Hepatocyte (in vitro differentiated cells): ENCODE data around the gene ENOSF1. TPM values are rescaled to one million over a fixed set of nuclear protein-coding genes. Genes with fewer than 3 reads are reported as not detected.

ENCODE experiments used
- DNase-seq: peaks from one replicate; pipeline ENCODE4 v3.0.0-alpha.2; 2016; ENCODE audit warnings: low spot score
- H2AFZ ChIP-seq: fragments of 200-600 bp; sonication (generic); 2 replicates; pipeline ENCODE4 v1.6.0; 2016; ENCODE audit warnings: antibody characterized with exemption, mild to moderate bottlenecking
- H3K27ac ChIP-seq: fragments of 200-600 bp; sonication (generic); 2 replicates; pipeline ENCODE4 v1.5.1; 2016; ENCODE audit warnings: mild to moderate bottlenecking
- H3K27me3 ChIP-seq: fragments of 200-600 bp; sonication (generic); 2 replicates; pipeline ENCODE4 v1.6.1; 2016
- H3K36me3 ChIP-seq: fragments of 200-600 bp; sonication (generic); replicated peaks from 2 replicates; pipeline ENCODE4 v1.5.1; 2016; ENCODE audit warnings: low read depth; ENCODE audit not compliant: insufficient read depth
- H3K4me1 ChIP-seq: fragments of 200-600 bp; sonication (generic); 2 replicates; pipeline ENCODE4 v1.5.1; 2016; ENCODE audit warnings: mild to moderate bottlenecking, moderate library complexity; ENCODE audit not compliant: insufficient read depth
- H3K4me2 ChIP-seq: fragments of 200-600 bp; sonication (generic); 2 replicates; pipeline ENCODE4 v1.6.0; 2016
- H3K4me3 ChIP-seq: fragments of 200-600 bp; sonication (generic); 2 replicates; pipeline ENCODE4 v1.5.1; 2016; ENCODE audit warnings: mild to moderate bottlenecking
- H3K79me2 ChIP-seq: fragments of 200-600 bp; sonication (generic); 2 replicates; pipeline ENCODE4 v1.6.0; 2017; ENCODE audit warnings: mild to moderate bottlenecking
- H3K9me2 ChIP-seq: fragments of 200-600 bp; sonication (generic); replicated peaks from 2 replicates; pipeline ENCODE4 v1.6.0; 2017; ENCODE audit warnings: mild to moderate bottlenecking; ENCODE audit not compliant: insufficient read depth
- H3K9me3 ChIP-seq: fragments of 200-600 bp; sonication (generic); 2 replicates; pipeline ENCODE4 v1.5.1; 2016; ENCODE audit warnings: low read depth, mild to moderate bottlenecking
- H4K20me1 ChIP-seq: fragments of 200-600 bp; sonication (generic); 2 replicates; pipeline ENCODE4 v1.6.0; 2016; ENCODE audit warnings: mild to moderate bottlenecking; ENCODE audit not compliant: insufficient read depth, poor library complexity, severe bottlenecking
- EZH2 ChIP-seq: fragments of 200-600 bp; sonication (generic); IDR thresholded peaks from 2 replicates; pipeline ENCODE4 v1.6.1; 2016; ENCODE audit warnings: antibody characterized with exemption, mild to moderate bottlenecking, borderline replicate concordance
- EZH2phosphoT487 ChIP-seq: fragments of 200-600 bp; sonication (generic); IDR thresholded peaks from one replicate; pipeline ENCODE4 v1.6.1; 2018; ENCODE audit warnings: antibody characterized with exemption, mild to moderate bottlenecking, low read depth, moderate library complexity; ENCODE audit not compliant: unreplicated experiment, severe bottlenecking
- WGBS: methylation state at CpG from one replicate; pipeline ENCODE4 v1.1.6; 2016; ENCODE audit warnings: low lambda C conversion rate; ENCODE audit errors: missing lambda C conversion rate; 5-methylcytosine and 5-hydroxymethylcytosine counted together
- polyA plus RNA-seq: library from polyadenylated mRNA; unstranded; fragments of >200 nt; fragmentation: Nextera tagmentation; extraction: Ambion mirVana; gene quantifications from 2 replicates; pipeline ENCODE4 v1.2.1, GENCODE V29; 2016
- total RNA-seq: library from RNA; depleted of rRNA; stranded (reverse); fragments of >200 nt; gene quantifications from 2 replicates; pipeline ENCODE4 v1.2.3, GENCODE V29; 2014
- TF ChIP-seq, protein P1 (sequence below): fragments of 200-600 bp; sonication (generic); IDR thresholded peaks from 2 replicates; pipeline ENCODE4 v1.5.1; 2016; ENCODE audit warnings: antibody characterized with exemption, mild to moderate bottlenecking; ENCODE audit not compliant: poor library complexity

ENOSF1 gene
- total and polyA plus RNA-seq, 2 experiments from 2014 or later, result 41.6 to 44.5 TPM

DNA sequence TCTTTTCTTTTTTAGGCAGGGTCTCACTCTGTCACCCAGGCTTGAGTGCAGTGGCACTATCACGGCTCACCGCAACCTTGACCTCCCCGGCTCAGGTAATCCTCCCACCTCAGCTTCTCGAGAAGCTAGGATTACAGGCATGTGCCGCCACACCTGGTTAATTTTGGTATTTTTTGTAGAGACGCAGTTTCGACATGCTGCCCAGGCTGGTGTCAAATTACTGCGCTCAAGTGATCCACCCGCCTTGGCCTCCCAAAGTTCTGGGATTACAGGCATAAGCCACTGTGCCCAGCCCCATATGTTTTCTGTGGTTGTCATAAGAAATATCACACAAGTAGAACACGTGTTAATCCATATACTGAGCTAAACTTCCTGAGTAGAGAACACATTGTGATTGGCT, 14.6 kb downstream of the ENOSF1 start:
- no peak for DNase-seq
- no peak overlapping the region for H3K27ac ChIP-seq
- TF ChIP-seq EZH2phosphoT487 (no peak), EZH2 (no peak)
- TF ChIP-seq, protein P1, sequence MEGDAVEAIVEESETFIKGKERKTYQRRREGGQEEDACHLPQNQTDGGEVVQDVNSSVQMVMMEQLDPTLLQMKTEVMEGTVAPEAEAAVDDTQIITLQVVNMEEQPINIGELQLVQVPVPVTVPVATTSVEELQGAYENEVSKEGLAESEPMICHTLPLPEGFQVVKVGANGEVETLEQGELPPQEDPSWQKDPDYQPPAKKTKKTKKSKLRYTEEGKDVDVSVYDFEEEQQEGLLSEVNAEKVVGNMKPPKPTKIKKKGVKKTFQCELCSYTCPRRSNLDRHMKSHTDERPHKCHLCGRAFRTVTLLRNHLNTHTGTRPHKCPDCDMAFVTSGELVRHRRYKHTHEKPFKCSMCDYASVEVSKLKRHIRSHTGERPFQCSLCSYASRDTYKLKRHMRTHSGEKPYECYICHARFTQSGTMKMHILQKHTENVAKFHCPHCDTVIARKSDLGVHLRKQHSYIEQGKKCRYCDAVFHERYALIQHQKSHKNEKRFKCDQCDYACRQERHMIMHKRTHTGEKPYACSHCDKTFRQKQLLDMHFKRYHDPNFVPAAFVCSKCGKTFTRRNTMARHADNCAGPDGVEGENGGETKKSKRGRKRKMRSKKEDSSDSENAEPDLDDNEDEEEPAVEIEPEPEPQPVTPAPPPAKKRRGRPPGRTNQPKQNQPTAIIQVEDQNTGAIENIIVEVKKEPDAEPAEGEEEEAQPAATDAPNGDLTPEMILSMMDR, result no peak
- no peaks in the 10 kb centered on the region for H3K27me3 ChIP-seq
- H3K4me2 ChIP-seq, result no peak overlapping the region
- H3K9me3 ChIP-seq, result no peaks in the 10 kb centered on the region
- 79% methylated on average over 10 of the region's 10 CpGs for WGBS
- no peaks in the 10 kb centered on the region for H4K20me1 ChIP-seq
- no peak overlapping the region for H3K4me3 ChIP-seq
- H3K9me2 ChIP-seq, result no peaks in the 10 kb centered on the region
- no peaks in the 10 kb centered on the region for H3K36me3 ChIP-seq
- H3K79me2 ChIP-seq, result peaks cover 32% of the 10 kb centered on the region
- no peak overlapping the region for H2AFZ ChIP-seq
- peaks cover 8% of the 10 kb centered on the region for H3K4me1 ChIP-seq

DNA sequence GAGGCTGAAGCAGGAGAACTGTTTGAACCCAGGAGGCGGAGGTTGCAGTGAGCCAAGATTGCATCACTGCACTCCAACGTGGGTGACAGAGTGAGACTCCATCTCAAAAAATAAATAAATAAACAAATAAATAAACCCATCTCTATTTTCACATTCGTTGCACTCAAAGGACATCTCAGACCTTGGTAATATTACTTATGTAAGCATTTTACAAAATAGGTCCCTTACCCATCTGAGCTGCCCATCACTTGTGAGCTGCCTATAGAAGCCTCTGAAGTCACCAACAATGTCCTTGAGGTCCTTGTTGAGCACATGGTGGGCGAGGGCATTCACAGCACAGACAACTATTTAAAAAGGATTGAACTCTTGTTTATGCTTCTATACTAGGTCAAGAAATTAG, 15.4 kb downstream of the ENOSF1 start:
- H3K79me2 ChIP-seq, result peaks cover 32% of the 10 kb centered on the region
- H3K4me2 ChIP-seq, result no peak overlapping the region
- H3K9me2 ChIP-seq, result no peaks in the 10 kb centered on the region
- H4K20me1 ChIP-seq, result no peaks in the 10 kb centered on the region
- H3K9me3 ChIP-seq, result no peaks in the 10 kb centered on the region
- no peak overlapping the region for H2AFZ ChIP-seq
- H3K27me3 ChIP-seq, result no peaks in the 10 kb centered on the region
- H3K27ac ChIP-seq, result no peak overlapping the region
- over 99% methylated on average over 4 of the region's 4 CpGs for WGBS
- no peak for TF ChIP-seq EZH2phosphoT487
- TF ChIP-seq, protein P1, result no peak
- no peak for TF ChIP-seq EZH2
- peaks cover under 1% of the 10 kb centered on the region for H3K4me1 ChIP-seq
- H3K36me3 ChIP-seq, result no peaks in the 10 kb centered on the region
- DNase-seq, result no peak
- H3K4me3 ChIP-seq, result no peak overlapping the region

DNA sequence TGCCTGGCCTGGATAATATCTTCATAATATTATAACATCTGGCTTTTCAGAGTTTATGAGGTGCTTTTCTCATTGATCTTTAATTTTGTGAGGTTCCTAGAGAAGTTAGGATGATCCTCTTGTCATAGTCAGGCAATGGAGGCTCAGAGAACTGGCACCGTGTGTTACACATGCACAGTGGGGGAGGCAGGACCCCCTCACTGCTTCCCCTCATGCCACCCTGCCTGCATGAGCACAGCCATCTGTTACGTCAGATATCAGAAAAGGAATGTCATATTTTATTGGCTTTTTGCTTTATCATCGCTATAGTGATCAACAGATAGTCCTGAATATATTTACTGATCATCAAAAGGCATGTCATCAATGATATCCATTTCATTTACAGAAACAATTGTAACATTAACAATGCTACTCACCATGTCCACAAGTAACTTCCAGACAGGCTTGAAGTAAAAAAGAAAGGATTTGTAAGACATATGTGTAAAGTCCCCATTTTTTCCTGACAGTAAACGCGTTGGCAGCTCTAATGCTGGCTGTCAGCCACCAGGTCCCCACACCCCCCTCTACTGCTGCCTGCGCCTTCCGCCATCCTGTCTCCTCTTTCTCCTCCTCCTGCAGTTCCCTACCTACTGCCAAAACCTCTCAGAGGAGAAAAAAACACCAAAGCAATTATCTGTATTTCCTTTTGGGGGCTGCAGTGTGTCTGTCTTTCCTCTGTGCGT, 18.8 kb downstream of the ENOSF1 start:
- H3K4me1 ChIP-seq, result no peaks in the 10 kb centered on the region
- H4K20me1 ChIP-seq, result no peaks in the 10 kb centered on the region
- peak overlapping the region; percentile 40 for H3K27ac ChIP-seq
- peaks cover 17% of the 10 kb centered on the region for H3K79me2 ChIP-seq
- H3K9me2 ChIP-seq, result no peaks in the 10 kb centered on the region
- no peak for TF ChIP-seq EZH2
- TF ChIP-seq EZH2phosphoT487, result no peak
- TF ChIP-seq, protein P1, result no peak
- no peak for DNase-seq
- no peaks in the 10 kb centered on the region for H3K27me3 ChIP-seq
- no peaks in the 10 kb centered on the region for H3K9me3 ChIP-seq
- H3K36me3 ChIP-seq, result no peaks in the 10 kb centered on the region
- WGBS, result 67% methylated on average over 8 of the region's 8 CpGs
- H2AFZ ChIP-seq, result no peak overlapping the region
- H3K4me3 ChIP-seq, result no peak overlapping the region
- H3K4me2 ChIP-seq, result no peak overlapping the region
